ENCODE results near the gene ATP11A. TPM values are rescaled to one million over a fixed set of nuclear protein-coding genes. Genes with fewer than 3 reads are reported as not detected.

Gene ATP11A
- total and polyA plus RNA-seq, 2 experiments from 2014 or later, result 12.3 to 52.6 TPM

GRCh38 chr13:112770504-112770903 lies 80.7 kb downstream of the ATP11A start:
- Histone ChIP-seq H3K4me1 (ENCODE audit: insufficient read depth) (peaks cover 30% of the 10 kb centered on the region; the same call in 1 of the 2 replicates), H3K79me2 (replicated peaks; ENCODE audit: insufficient read depth) (peaks cover 69% of the 10 kb centered on the region), H3F3A (replicated peaks; ENCODE audit: low read depth) (no peaks in the 10 kb centered on the region), H3K27ac (ENCODE audit: low read depth) (no peak overlapping the region), H4K20me1 (replicated peaks; ENCODE audit: insufficient read depth) (peaks cover 23% of the 10 kb centered on the region; the same call in 1 of the 2 replicates), H3K4me3 (no peak overlapping the region), H3K9me2 (ENCODE audit: insufficient read depth) (no peaks in the 10 kb centered on the region), H3K4me2 (no peak overlapping the region), H3K27me3 (ENCODE audit: insufficient read depth) (no peaks in the 10 kb centered on the region), H2AFZ (no peak overlapping the region), H3K36me3 (ENCODE audit: insufficient read depth) (no peaks in the 10 kb centered on the region)
- Mint-ChIP-seq H3K36me3 (ENCODE audit: low read depth) (no peaks in the 10 kb centered on the region; the same call in 2 of the 3 replicates), H3K4me1 (peaks cover 66% of the 10 kb centered on the region), H3K9me3 (no peaks in the 10 kb centered on the region), H3K4me3 (no peak overlapping the region), H3K27me3 (ENCODE audit: insufficient read depth, low read depth, poor library complexity) (peaks cover 6% of the 10 kb centered on the region), H3K27ac (no peak overlapping the region)
- DNase-seq (ENCODE audit: low spot score), result no peak
- TF ChIP-seq CREB1 (CRISPR knock-in tag; IDR thresholded peaks at IDR 0.05; ENCODE audit: low read depth) (no peak), JUNB (IDR thresholded peaks at IDR 0.05; ENCODE audit: unreplicated experiment) (no peak), POLR2AphosphoS5 (IDR thresholded peaks at IDR 0.05; ENCODE audit: low read depth) (no peak), ZNF114 (CRISPR knock-in tag; IDR thresholded peaks at IDR 0.05) (no peak), NANOG (IDR thresholded peaks at IDR 0.05; ENCODE audit: borderline replicate concordance) (no peak), CTCF (conservative IDR thresholded peaks at IDR 0.05; ENCODE audit: low read depth in 2 of 2) (no peak), EZH2phosphoT487 (IDR thresholded peaks at IDR 0.05; ENCODE audit: unreplicated experiment) (no peak), REST (IDR thresholded peaks at IDR 0.05; ENCODE audit: unreplicated experiment) (no peak), EZH2 (IDR thresholded peaks at IDR 0.05; ENCODE audit: low read depth, unreplicated experiment) (no peak), ETS1 (IDR thresholded peaks at IDR 0.05) (no peak), ZNF462 (CRISPR knock-in tag; IDR thresholded peaks at IDR 0.05) (no peak), ZNF331 (CRISPR knock-in tag; IDR thresholded peaks at IDR 0.05; ENCODE audit: low read depth) (no peak), STAT1 (IDR thresholded peaks at IDR 0.05; ENCODE audit: unreplicated experiment) (no peak)
- ATAC-seq, result no peak

Data from GM23338 (cell line).